Fibroblast of pulmonary artery (primary cell): ENCODE data around the gene UBE2E1.
A peak's percentile ranks its signal among the peaks of the same experiment; 100 is the strongest.

Experiments
- DNase-seq: peaks from one replicate; pipeline ENCODE4 v3.0.0-alpha.2; 2010; ENCODE audit warnings: low read depth
- H3K4me3 ChIP-seq: replicated peaks from 2 replicates; pipeline ENCODE4 v1.5.1; 2011; ENCODE audit warnings: low read depth, mild to moderate bottlenecking, control low read depth, low read length, moderate library complexity
- CTCF ChIP-seq: IDR thresholded peaks from 2 replicates; pipeline ENCODE4 v1.5.1; 2011; ENCODE audit warnings: mild to moderate bottlenecking, control low read depth, low read length, inconsistent platforms; ENCODE audit errors: missing control alignments

UBE2E1 gene

GRCh38 chr3:23793528-23794134 is 12.1 kb upstream of the UBE2E1 start:
- no peak for TF ChIP-seq CTCF
- H3K4me3 ChIP-seq, result no peak overlapping the region
- DNase-seq, result no peak

- no peak for TF ChIP-seq CTCF
- H3K4me3 ChIP-seq, result no peak overlapping the region
- DNase-seq, result no peak
Measured at GRCh38 chr3:23795096-23795495, 10.7 kb upstream of the UBE2E1 start.

GRCh38 chr3:23796518-23796917 is 9.2 kb upstream of the UBE2E1 start:
- DNase-seq, result no peak
- no peak overlapping the region for H3K4me3 ChIP-seq
- no peak for TF ChIP-seq CTCF

DNA sequence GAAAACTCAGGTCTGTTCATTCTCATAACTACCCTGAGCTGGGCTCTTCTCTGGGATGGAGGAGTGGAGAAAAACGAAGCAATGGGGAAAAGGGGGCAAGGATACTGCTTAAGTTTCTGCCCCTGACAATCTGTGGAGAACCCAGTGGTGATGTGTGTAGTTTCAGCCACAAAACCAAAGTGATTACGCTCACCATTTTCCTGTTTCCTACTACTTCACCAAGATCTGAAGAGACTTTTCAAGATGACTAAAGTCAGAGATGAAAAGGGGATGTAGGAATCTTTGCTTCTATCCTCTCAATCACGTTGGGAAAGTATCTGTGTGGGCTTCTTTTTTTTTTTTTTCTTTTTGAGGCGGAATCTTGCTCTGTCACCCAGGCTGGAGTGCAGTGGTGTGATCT is 8.3 kb upstream of the UBE2E1 start:
- H3K4me3 ChIP-seq, result no peak overlapping the region
- TF ChIP-seq CTCF, result no peak
- DNase-seq, result no peak

GRCh38 chr3:23798456-23798855 is 7.3 kb upstream of the UBE2E1 start:
- no peak for DNase-seq

GRCh38 chr3:23798876-23799275 is 6.9 kb upstream of the UBE2E1 start:
- no peak overlapping the region for H3K4me3 ChIP-seq
- DNase-seq, result no peak
- TF ChIP-seq CTCF, result no peak

More at GRCh38 chr3:23798456-23798855, 7.3 kb upstream of the UBE2E1 start:
- TF ChIP-seq CTCF, result no peak
- H3K4me3 ChIP-seq, result no peak overlapping the region

- peak; percentile 56 for DNase-seq
- TF ChIP-seq CTCF, result peak; percentile 30
- H3K4me3 ChIP-seq, result no peak overlapping the region
Measured at GRCh38 chr3:23800731-23801130, 5.0 kb upstream of the UBE2E1 start.
